Endometrial microvascular endothelial cells (primary cell): ENCODE measurements around the gene XAGE2. TPM values are rescaled to one million over a fixed set of nuclear protein-coding genes. Genes with fewer than 3 reads are reported as not detected.
"Not testable (repeated sequence)": the region's sequence is repeated elsewhere in the genome, so short reads cannot be mapped to it uniquely, and the experiment has no call there.

Experiments used
- in situ Hi-C: cut with HindIII; loops from 2 replicates; pipeline ENCODE4 v1.10.0; 2017; ENCODE audit warnings: low sequenced_read_pairs, low pct_unique_long_range_greater_than_20kb; ENCODE audit errors: inconsistent ontology term
- total RNA-seq: library from RNA; depleted of rRNA; stranded (reverse); fragments of >200 nt; gene quantifications from one replicate; pipeline ENCODE4 v1.2.3, GENCODE V29; 2015; ENCODE audit errors: inconsistent ontology term

Gene XAGE2
- total RNA-seq = not detected

GRCh38 chrX:52368368-52369055 is at the start of gene XAGE2:
Gene XAGE2 (plus strand): TSS chrX:52369021. CDS start chrX:52370015, 994 bp downstream.
- in situ Hi-C loops = no loop called here

GRCh38 chrX:52337410-52337809 is 31.4 kb upstream of the XAGE2 start:
- in situ Hi-C loops = no loop called here

- in situ Hi-C loops = no loop called here
Observed at GRCh38 chrX:52341493-52341892, 27.3 kb upstream of the XAGE2 start.

GRCh38 chrX:52343131-52343530 is 25.7 kb upstream of the XAGE2 start:
- in situ Hi-C loops = not testable (repeated sequence)

- in situ Hi-C loops = not testable (repeated sequence)
Observed at GRCh38 chrX:52345402-52345801, 23.4 kb upstream of the XAGE2 start.

GRCh38 chrX:52346174-52347165 is 22.4 kb upstream of the XAGE2 start:
- in situ Hi-C loops = no loop called here

- in situ Hi-C loops = no loop called here
Observed at GRCh38 chrX:52349681-52350080, 19.1 kb upstream of the XAGE2 start.

- in situ Hi-C loops = no loop called here
Observed at GRCh38 chrX:52352551-52352950, 16.3 kb upstream of the XAGE2 start.

GRCh38 chrX:52353838-52354237 is 15.0 kb upstream of the XAGE2 start:
- in situ Hi-C loops = no loop called here

GRCh38 chrX:52355108-52355507 is 13.7 kb upstream of the XAGE2 start:
- in situ Hi-C loops = no loop called here

- in situ Hi-C loops = no loop called here
Observed at GRCh38 chrX:52359614-52360232, 9.1 kb upstream of the XAGE2 start.

GRCh38 chrX:52361941-52362340 is 6.9 kb upstream of the XAGE2 start:
- in situ Hi-C loops = no loop called here

- in situ Hi-C loops = no loop called here
Observed at GRCh38 chrX:52363247-52363883, 5.5 kb upstream of the XAGE2 start.

- in situ Hi-C loops = no loop called here
Observed at GRCh38 chrX:52378870-52379269, 10.0 kb downstream of the XAGE2 start.

GRCh38 chrX:52380993-52381392 is 12.2 kb downstream of the XAGE2 start:
- in situ Hi-C loops = no loop called here

GRCh38 chrX:52410439-52411394 is 41.9 kb downstream of the XAGE2 start:
- in situ Hi-C loops = no loop called here

- in situ Hi-C loops = no loop called here
Observed at GRCh38 chrX:52415304-52415703, 46.5 kb downstream of the XAGE2 start.

GRCh38 chrX:52416816-52417215 is 48.0 kb downstream of the XAGE2 start:
- in situ Hi-C loops = no loop called here
